Adrenal gland (tissue), 5 donors: ENCODE results near the gene VAC14.

ENCODE experiments used
- POLR2A ChIP-seq, 2 donors: fragments of 450-650 bp; IDR thresholded peaks; one replicate each; pipeline ENCODE4 v1.6.1; 2017; ENCODE audit warnings: antibody characterized with exemption in 2 of 2, mild to moderate bottlenecking in 2 of 2, moderate library complexity in 1 of 2
- TF ChIP-seq, protein P1 (sequence below), 6 experiments: fragments of 450-650 bp in 4 of 6; fragments of 200-600 bp in 2 of 6; sonication (generic) in 1 of 6; IDR thresholded peaks; 1 replicate in 5 of 6; 2 replicates in 1 of 6; pipeline versions ENCODE4 v1.5.1 to v1.8.0; 2016 to 2021; ENCODE audit warnings: antibody characterized with exemption in 6 of 6, mild to moderate bottlenecking in 2 of 6, moderate library complexity in 1 of 6
- donor health status: DM: no; HTN: no; CAD: no.

DNA sequence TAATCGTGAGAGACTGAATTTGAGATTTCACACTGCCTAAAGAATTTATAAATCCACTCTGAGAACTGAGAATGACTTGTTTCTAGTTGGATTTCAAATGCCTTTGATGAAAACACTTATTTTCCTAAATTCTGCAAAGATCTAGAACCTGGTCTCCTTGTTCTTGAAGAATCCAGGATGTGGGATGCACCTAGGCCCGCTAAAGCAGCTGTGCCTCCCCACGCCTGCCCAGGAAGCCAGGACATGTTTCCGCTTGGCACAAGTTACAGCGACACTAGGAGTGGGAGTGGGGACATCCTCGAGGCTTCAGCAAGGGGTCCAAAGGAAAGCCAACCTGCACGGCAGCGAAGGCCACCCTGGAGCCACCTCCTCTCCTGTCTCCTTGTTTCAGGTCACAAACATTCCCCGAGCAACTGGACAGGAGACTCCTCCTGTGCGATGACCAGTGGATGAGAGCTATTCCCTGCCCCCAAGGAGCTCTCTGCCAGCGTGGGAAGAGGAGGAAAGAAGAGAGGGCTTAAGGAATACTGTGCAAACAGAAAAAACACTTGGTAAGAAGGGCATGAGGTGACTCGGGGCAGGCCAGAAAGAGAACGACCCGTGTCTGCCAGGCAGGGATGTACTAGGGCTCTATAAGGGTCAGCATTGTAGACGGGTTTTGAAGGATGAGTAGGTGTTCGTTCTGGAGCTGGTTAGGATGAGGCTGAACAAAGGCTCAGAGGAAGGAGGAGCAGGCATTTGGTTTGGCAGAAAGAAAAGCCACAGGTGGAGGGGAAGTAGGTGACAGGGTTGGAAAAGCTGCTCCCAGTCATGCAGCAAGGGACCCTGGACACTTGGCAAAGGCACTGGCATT, 11.1 kb downstream of the VAC14 start:
- TF ChIP-seq, protein P1, sequence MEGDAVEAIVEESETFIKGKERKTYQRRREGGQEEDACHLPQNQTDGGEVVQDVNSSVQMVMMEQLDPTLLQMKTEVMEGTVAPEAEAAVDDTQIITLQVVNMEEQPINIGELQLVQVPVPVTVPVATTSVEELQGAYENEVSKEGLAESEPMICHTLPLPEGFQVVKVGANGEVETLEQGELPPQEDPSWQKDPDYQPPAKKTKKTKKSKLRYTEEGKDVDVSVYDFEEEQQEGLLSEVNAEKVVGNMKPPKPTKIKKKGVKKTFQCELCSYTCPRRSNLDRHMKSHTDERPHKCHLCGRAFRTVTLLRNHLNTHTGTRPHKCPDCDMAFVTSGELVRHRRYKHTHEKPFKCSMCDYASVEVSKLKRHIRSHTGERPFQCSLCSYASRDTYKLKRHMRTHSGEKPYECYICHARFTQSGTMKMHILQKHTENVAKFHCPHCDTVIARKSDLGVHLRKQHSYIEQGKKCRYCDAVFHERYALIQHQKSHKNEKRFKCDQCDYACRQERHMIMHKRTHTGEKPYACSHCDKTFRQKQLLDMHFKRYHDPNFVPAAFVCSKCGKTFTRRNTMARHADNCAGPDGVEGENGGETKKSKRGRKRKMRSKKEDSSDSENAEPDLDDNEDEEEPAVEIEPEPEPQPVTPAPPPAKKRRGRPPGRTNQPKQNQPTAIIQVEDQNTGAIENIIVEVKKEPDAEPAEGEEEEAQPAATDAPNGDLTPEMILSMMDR (IDR thresholded peaks at IDR 0.05) = no peak
- TF ChIP-seq POLR2A (IDR thresholded peaks at IDR 0.05) = no peak
